ENCODE measurements around the gene TBX1. TPM values are rescaled to one million over a fixed set of nuclear protein-coding genes. Genes with fewer than 3 reads are reported as not detected.

TBX1 gene
- total RNA-seq, 1 experiment from 2014 or later, result 3.9 TPM

- H3K36me3 ChIP-seq (ENCODE audit: control insufficient read depth in 1 of 2, insufficient read depth in 2 of 2, low read length in 2 of 2), result no peaks in the 10 kb centered on the region
- H3K4me2 ChIP-seq (ENCODE audit: low read length), result no peak overlapping the region
- DNase-seq (ENCODE audit: low read depth, low spot score) (no peak), ATAC-seq (no peak)
- intact Hi-C loops (cut with micrococcal nuclease), result no loop called here
- H3K79me2 ChIP-seq (ENCODE audit: insufficient read depth, low read length), result no peaks in the 10 kb centered on the region
- ChIA-PET RAD21 (ENCODE audit: low non-redundant PET in 1 of 2, low total read pairs in 2 of 2, uncharacterized antibody in 2 of 2, unreplicated experiment in 2 of 2) (no interaction called here), POLR2A (no interaction called here), CTCF (no interaction called here)
- BruUV-seq (replicated peaks), result no TSS peak
- H3K4me3 ChIP-seq (replicated peaks in 1 of 2; ENCODE audit: low read depth in 1 of 2, low read length in 2 of 2), result no peak overlapping the region
- no peak for TF ChIP-seq CEBPB (IDR thresholded peaks at IDR 0.05; ENCODE audit: low read depth)
- no peak for TF ChIP-seq ZFX (IDR thresholded peaks at IDR 0.05)
- H3K9me3 ChIP-seq (ENCODE audit: control insufficient read depth in 1 of 2, insufficient read depth in 1 of 2, low read depth in 1 of 2, low read length in 2 of 2), result no peaks in the 10 kb centered on the region
- no peak overlapping the region for H2AFZ ChIP-seq (ENCODE audit: low read depth, low read length, poor library complexity, severe bottlenecking)
- no peaks in the 10 kb centered on the region for H4K20me1 ChIP-seq (ENCODE audit: insufficient read depth)
- no peaks in the 10 kb centered on the region for H3K27me3 ChIP-seq (ENCODE audit: insufficient read depth, low read length)
- H3K9me2 ChIP-seq (ENCODE audit: insufficient read depth), result no peaks in the 10 kb centered on the region
- H3K27ac ChIP-seq (ENCODE audit: low read depth, low read length), result no peak overlapping the region
- H3K4me1 ChIP-seq (ENCODE audit: control insufficient read depth in 1 of 2, insufficient read depth in 2 of 2, low read length in 2 of 2), result peaks cover 10 to 14% of the 10 kb centered on the region in 2 experiments
- H3K9ac ChIP-seq (ENCODE audit: low read length), result no peak overlapping the region
Measured at GRCh38 chr22:19811211-19811621, 50.6 kb downstream of the TBX1 start.

DNA sequence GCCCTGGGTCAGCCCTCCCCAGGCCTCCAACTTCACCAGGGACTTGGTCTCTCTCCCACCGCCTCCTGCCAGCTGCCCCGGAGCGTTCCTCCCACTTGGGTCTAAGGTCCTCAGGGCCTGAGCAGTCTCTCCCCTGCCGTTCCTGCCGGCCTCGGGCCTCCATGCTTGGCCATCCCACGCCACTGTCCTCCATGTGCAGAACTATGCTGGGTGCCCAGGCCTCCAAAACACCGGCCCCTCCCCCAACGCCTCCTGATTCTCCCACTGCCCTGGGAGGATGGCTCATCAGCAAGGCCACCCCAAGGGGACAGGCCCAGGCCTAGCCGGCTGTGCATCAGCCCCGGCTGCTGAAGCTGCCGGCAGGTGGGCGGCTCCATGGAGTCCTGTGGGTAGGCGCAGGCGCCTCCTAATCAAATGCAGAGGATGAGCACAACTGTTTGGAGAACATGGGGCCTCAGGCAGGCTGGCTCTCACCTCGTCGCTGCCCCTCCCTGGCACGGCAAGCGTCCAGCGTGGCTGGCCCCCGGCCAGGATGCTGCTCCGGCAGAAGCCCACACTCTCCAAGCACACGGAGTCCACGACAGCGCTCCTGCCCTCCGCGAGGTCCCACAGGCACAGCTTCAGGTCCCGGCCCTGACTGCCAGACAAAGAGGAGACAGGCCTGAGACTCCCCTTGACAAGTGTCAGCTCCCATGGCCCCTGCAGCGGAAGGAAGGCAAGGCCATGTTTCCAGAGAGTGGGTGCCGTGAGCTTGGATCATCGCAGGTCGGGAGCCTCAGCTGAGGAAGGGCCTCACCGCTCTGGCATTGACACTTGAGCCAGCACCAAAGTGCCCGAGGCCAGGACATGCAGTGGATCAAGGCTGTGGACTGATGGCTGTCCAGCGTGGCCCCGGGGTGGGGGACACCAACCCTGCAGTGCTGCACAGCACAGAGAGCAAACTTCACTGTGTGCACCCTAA is 51.5 kb downstream of the TBX1 start:
- no peak for DNase-seq (ENCODE audit: low read depth, low spot score)
- Histone ChIP-seq H4K20me1 (ENCODE audit: insufficient read depth) (no peaks in the 10 kb centered on the region), H3K79me2 (ENCODE audit: insufficient read depth, low read length) (no peaks in the 10 kb centered on the region), H2AFZ (ENCODE audit: low read depth, low read length, poor library complexity, severe bottlenecking) (no peak overlapping the region), H3K9me2 (ENCODE audit: insufficient read depth) (no peaks in the 10 kb centered on the region), H3K4me1 (ENCODE audit: control insufficient read depth in 1 of 2, insufficient read depth in 2 of 2, low read length in 2 of 2) (peaks cover 1 to 5% of the 10 kb centered on the region in 2 experiments), H3K27me3 (ENCODE audit: insufficient read depth, low read length) (no peaks in the 10 kb centered on the region), H3K9me3 (ENCODE audit: control insufficient read depth in 1 of 2, insufficient read depth in 1 of 2, low read depth in 1 of 2, low read length in 2 of 2) (no peaks in the 10 kb centered on the region), H3K4me2 (ENCODE audit: low read length) (no peak overlapping the region), H3K9ac (ENCODE audit: low read length) (no peak overlapping the region), H3K36me3 (ENCODE audit: control insufficient read depth in 1 of 2, insufficient read depth in 2 of 2, low read length in 2 of 2) (no peaks in the 10 kb centered on the region), H3K27ac (ENCODE audit: low read depth, low read length) (0 out of 2 replicates have a peak overlapping the region, but pooled peaks have one; percentile 18), H3K4me3 (replicated peaks in 1 of 2; ENCODE audit: low read depth in 1 of 2, low read length in 2 of 2) (no peak overlapping the region)
- no peak for ATAC-seq
- BruUV-seq (replicated peaks), result no TSS peak
- RAD21 ChIA-PET (ENCODE audit: low non-redundant PET in 1 of 2, low total read pairs in 2 of 2, uncharacterized antibody in 2 of 2, unreplicated experiment in 2 of 2), result no interaction called here
- CTCF ChIA-PET, result no interaction called here
- POLR2A ChIA-PET, result no interaction called here
- TF ChIP-seq FOSL1 (IDR thresholded peaks at IDR 0.05; ENCODE audit: low read depth) (no peak), SRF (IDR thresholded peaks at IDR 0.05; ENCODE audit: low read depth) (no peak), MAX (IDR thresholded peaks at IDR 0.05) (no peak), ZNF274 (IDR thresholded peaks at IDR 0.05; ENCODE audit: low read depth, low read length) (no peak), RAD21 (IDR thresholded peaks at IDR 0.05; ENCODE audit: low read depth) (no peak), POLR2AphosphoS5 (IDR thresholded peaks at IDR 0.05; ENCODE audit: low read depth, low read length) (no peak), CBX3 (IDR thresholded peaks at IDR 0.05; ENCODE audit: low read depth) (no peak), POLR2A (IDR thresholded peaks at IDR 0.05; ENCODE audit: borderline replicate concordance, extremely low read depth, insufficient read depth, insufficient read length) (no peak)
- intact Hi-C loops (cut with micrococcal nuclease), result no loop called here

All from HCT116 (cell line).